OCI-LY1 (cell line): Measurements from ENCODE around the gene SPINK6.

Experiments used
- H2AFZ ChIP-seq: fragments of 200-600 bp; sonication (generic), shearing (Covaris generic); 2 replicates; pipeline ENCODE4 v1.6.0; 2014; ENCODE audit warnings: antibody characterized with exemption, mild to moderate bottlenecking, low read length
- H3F3A ChIP-seq: fragments of 200-600 bp; sonication (generic), shearing (Covaris generic); 2 replicates; pipeline ENCODE4 v1.6.0; 2014; ENCODE audit warnings: mild to moderate bottlenecking, antibody characterized with exemption, low read length, moderate library complexity; ENCODE audit not compliant: insufficient read depth
- H3K27ac ChIP-seq: fragments of 200-600 bp; sonication (generic); 2 replicates; pipeline ENCODE4 v1.5.1; 2014; ENCODE audit warnings: low read length, mixed run types, mild to moderate bottlenecking, low read depth; ENCODE audit not compliant: poor library complexity, severe bottlenecking
- H3K27me3 ChIP-seq: fragments of 200-600 bp; sonication (generic); 2 replicates; pipeline ENCODE4 v1.6.0; 2014; ENCODE audit warnings: antibody characterized with exemption, mild to moderate bottlenecking, low read length, moderate library complexity; ENCODE audit not compliant: insufficient read depth
- H3K36me3 ChIP-seq: fragments of 200-600 bp; sonication (generic); 2 replicates; pipeline ENCODE4 v1.6.1; 2014; ENCODE audit warnings: mild to moderate bottlenecking, antibody characterized with exemption, low read length, moderate library complexity, mixed read lengths; ENCODE audit not compliant: insufficient read depth
- H3K4me1 ChIP-seq: fragments of 200-600 bp; sonication (generic); 2 replicates; pipeline ENCODE4 v1.5.1; 2014; ENCODE audit warnings: mild to moderate bottlenecking, low read length, moderate library complexity; ENCODE audit not compliant: insufficient read depth, severe bottlenecking
- H3K4me2 ChIP-seq: fragments of 200-600 bp; sonication (generic), shearing (Covaris generic); 2 replicates; pipeline ENCODE4 v1.6.1; 2014; ENCODE audit warnings: low read length
- H3K4me3 ChIP-seq: fragments of 200-600 bp; sonication (generic); 2 replicates; pipeline ENCODE4 v1.5.1; 2014; ENCODE audit warnings: low read length, low read depth, mild to moderate bottlenecking, mixed read lengths; ENCODE audit not compliant: poor library complexity, severe bottlenecking
- H3K79me2 ChIP-seq: fragments of 200-600 bp; shearing (Covaris generic); 2 replicates; pipeline ENCODE4 v1.6.1; 2016; ENCODE audit warnings: mixed run types, low read length, mixed read lengths; ENCODE audit not compliant: insufficient read depth
- H3K9ac ChIP-seq: fragments of 200-600 bp; sonication (generic), shearing (Covaris generic); 2 replicates; pipeline ENCODE4 v1.6.1; 2014; ENCODE audit warnings: mild to moderate bottlenecking, low read length, mixed read lengths
- H3K9me2 ChIP-seq: fragments of 200-600 bp; sonication (generic), shearing (Covaris generic); 2 replicates; pipeline ENCODE4 v1.6.1; 2014; ENCODE audit warnings: low read depth, mild to moderate bottlenecking, low read length, mixed read lengths
- H3K9me3 ChIP-seq: fragments of 200-600 bp; shearing (Covaris generic); 2 replicates; pipeline ENCODE4 v1.6.1; 2014; ENCODE audit warnings: low read length, mixed read lengths
- H4K20me1 ChIP-seq: fragments of 200-600 bp; sonication (generic), shearing (Covaris generic); 2 replicates; pipeline ENCODE4 v1.6.0; 2016; ENCODE audit warnings: mild to moderate bottlenecking, low read length; ENCODE audit not compliant: insufficient read depth
- EZH2 ChIP-seq: fragments of 200-600 bp; sonication (generic), shearing (Covaris generic); IDR thresholded peaks from 2 replicates; pipeline ENCODE4 v1.8.0; 2017; ENCODE audit warnings: borderline replicate concordance, mixed run types, mild to moderate bottlenecking, antibody characterized with exemption, low read length, moderate library complexity, mixed read lengths
- TF ChIP-seq, protein P1 (sequence below): fragments of 200-600 bp; sonication (generic), shearing (Covaris generic); IDR thresholded peaks from 2 replicates; pipeline ENCODE4 v1.5.1; 2017; ENCODE audit warnings: mild to moderate bottlenecking, antibody characterized with exemption, low read length, moderate library complexity, mixed read lengths

SPINK6 gene

DNA sequence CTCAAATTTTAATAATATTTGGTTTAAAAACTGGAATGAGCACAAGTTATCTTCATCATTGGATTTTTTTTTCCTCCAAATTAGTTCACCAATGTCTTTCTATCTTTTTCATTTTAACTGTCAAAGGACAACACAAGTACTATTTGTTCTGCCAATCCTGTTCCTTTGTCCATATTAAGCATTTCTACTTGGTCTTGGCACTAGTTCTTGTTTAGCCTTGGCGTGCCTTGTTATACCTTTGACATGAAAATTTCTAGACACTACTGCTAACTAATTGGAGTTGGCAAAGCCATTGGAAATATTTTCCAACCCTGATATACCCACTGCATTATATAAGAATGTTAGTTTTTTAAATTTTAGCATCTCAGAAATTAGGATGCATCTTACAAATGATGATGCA lies 3.8 kb downstream of the SPINK6 start:
- Histone ChIP-seq H3K36me3 (no peaks in the 10 kb centered on the region), H3F3A (no peaks in the 10 kb centered on the region), H3K4me1 (no peaks in the 10 kb centered on the region), H3K9me3 (no peaks in the 10 kb centered on the region), H3K79me2 (no peaks in the 10 kb centered on the region), H3K4me2 (no peak overlapping the region), H3K27me3 (no peaks in the 10 kb centered on the region), H4K20me1 (no peaks in the 10 kb centered on the region), H3K9ac (no peak overlapping the region), H3K27ac (no peak overlapping the region), H3K9me2 (no peaks in the 10 kb centered on the region), H2AFZ (no peak overlapping the region), H3K4me3 (no peak overlapping the region)
- TF ChIP-seq EZH2: no peak
- TF ChIP-seq, protein P1, sequence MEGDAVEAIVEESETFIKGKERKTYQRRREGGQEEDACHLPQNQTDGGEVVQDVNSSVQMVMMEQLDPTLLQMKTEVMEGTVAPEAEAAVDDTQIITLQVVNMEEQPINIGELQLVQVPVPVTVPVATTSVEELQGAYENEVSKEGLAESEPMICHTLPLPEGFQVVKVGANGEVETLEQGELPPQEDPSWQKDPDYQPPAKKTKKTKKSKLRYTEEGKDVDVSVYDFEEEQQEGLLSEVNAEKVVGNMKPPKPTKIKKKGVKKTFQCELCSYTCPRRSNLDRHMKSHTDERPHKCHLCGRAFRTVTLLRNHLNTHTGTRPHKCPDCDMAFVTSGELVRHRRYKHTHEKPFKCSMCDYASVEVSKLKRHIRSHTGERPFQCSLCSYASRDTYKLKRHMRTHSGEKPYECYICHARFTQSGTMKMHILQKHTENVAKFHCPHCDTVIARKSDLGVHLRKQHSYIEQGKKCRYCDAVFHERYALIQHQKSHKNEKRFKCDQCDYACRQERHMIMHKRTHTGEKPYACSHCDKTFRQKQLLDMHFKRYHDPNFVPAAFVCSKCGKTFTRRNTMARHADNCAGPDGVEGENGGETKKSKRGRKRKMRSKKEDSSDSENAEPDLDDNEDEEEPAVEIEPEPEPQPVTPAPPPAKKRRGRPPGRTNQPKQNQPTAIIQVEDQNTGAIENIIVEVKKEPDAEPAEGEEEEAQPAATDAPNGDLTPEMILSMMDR: no peak

DNA sequence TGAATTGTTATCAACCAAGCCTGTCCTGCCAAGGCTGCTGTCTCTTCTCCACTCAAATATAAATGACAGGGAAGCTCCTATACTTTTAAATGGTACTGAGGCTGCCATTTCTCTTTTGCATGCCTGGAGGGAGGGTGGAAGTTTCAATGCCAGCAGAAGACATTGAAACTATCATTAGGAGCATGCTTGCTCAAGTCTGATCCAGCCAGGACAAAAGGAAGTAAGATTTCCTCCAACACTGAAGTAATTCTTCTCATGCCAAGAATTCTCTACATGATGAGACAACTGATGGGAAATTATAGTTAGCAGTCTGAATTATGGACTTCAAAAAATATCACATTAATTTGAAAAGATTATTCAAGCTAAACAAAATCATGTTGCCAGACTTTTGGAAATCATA lies 5.4 kb downstream of the SPINK6 start:
- H3K79me2 ChIP-seq: no peaks in the 10 kb centered on the region
- no peaks in the 10 kb centered on the region for H3K4me1 ChIP-seq
- no peak overlapping the region for H3K27ac ChIP-seq
- H3K4me2 ChIP-seq: no peak overlapping the region
- no peak for TF ChIP-seq EZH2
- TF ChIP-seq, protein P1: no peak
- H3F3A ChIP-seq: no peaks in the 10 kb centered on the region
- H3K4me3 ChIP-seq: no peak overlapping the region
- no peaks in the 10 kb centered on the region for H4K20me1 ChIP-seq
- H3K9me3 ChIP-seq: no peaks in the 10 kb centered on the region
- no peak overlapping the region for H3K9ac ChIP-seq
- H3K36me3 ChIP-seq: no peaks in the 10 kb centered on the region
- no peaks in the 10 kb centered on the region for H3K27me3 ChIP-seq
- no peaks in the 10 kb centered on the region for H3K9me2 ChIP-seq
- H2AFZ ChIP-seq: no peak overlapping the region

DNA sequence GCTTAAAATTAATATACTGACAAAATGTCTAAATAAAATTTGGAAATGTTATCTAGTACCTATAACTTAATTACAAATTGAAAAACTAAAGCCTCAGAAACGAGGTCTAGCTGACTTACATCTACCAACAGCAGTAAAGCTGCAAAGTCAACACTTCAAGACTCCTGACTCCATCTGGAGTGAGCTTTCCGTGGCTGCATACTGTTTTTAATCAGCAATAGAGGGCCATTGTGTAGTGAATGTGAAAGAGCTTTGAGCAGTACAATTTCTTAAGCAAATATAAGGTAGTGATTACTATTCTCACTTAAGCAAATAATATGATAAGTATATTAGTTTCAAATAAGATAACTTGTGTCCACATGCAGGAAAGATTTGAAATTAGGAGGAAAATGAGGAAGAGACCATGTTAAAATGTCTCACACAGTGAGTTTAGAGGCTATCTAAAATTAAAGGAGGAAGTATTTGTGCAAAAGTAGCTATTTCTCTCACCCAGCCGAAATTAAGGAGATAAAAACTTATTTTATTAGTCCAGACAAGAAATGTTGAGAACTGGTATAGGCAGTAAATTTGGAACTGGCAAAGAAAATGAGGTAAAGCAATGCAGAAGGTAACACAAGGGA lies 6.4 kb downstream of the SPINK6 start:
- Histone ChIP-seq H3K4me3 (no peak overlapping the region), H2AFZ (no peak overlapping the region), H3K4me2 (no peak overlapping the region), H3K9me3 (no peaks in the 10 kb centered on the region), H3F3A (no peaks in the 10 kb centered on the region), H3K79me2 (no peaks in the 10 kb centered on the region), H3K9ac (no peak overlapping the region), H4K20me1 (no peaks in the 10 kb centered on the region), H3K9me2 (no peaks in the 10 kb centered on the region), H3K36me3 (no peaks in the 10 kb centered on the region), H3K27ac (no peak overlapping the region), H3K4me1 (no peaks in the 10 kb centered on the region), H3K27me3 (no peaks in the 10 kb centered on the region)
- TF ChIP-seq EZH2: no peak
- TF ChIP-seq, protein P1: no peak
